ENCODE measurements around the gene HK1. TPM values are rescaled to one million over a fixed set of nuclear protein-coding genes. Genes with fewer than 3 reads are reported as not detected.

The HK1 gene
- total RNA-seq, 1 experiment from 2014 or later = 98.8 TPM

DNA sequence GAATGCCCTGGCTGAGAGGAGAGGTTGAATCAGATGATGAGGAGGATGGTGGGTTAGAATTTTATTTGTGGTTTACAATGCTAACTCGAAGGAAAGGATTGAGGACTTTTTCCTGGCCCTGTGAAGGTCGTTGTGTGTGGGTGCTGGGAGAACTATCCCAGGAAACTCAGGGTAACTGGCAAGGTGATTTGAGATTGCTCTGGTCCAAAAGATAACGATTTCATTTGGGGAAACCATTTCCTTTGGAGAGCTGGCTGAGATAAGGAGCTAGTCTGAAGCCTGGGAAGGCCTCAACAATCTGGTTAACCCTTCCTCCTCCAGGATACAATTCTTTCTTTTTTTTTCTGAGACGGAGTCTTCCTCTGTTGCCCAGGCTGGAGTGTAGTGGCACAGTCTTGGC lies 33.0 kb downstream of the HK1 start:
- Histone ChIP-seq H2AFZ (ENCODE audit: low read length) (no peak overlapping the region), H3K56ac (ENCODE audit: insufficient read length, low read depth, low read length) (no peak overlapping the region), H2BK15ac (ENCODE audit: low read depth, low read length) (no peak overlapping the region), H3T11ph (ENCODE audit: low read length) (no peak overlapping the region), H4K5ac (ENCODE audit: insufficient read length, low read depth, low read length) (no peak overlapping the region), H4K8ac (replicated peaks; ENCODE audit: insufficient read length, low read depth, low read length) (no peak overlapping the region), H3K79me1 (ENCODE audit: insufficient read depth, low read depth, low read length, poor library complexity, severe bottlenecking) (no peaks in the 10 kb centered on the region), H3K9me3 (ENCODE audit: control insufficient read depth, low read depth, low read length) (no peaks in the 10 kb centered on the region), H3K9ac (ENCODE audit: extremely low read depth, insufficient read length, low read length) (no peak overlapping the region), H4K20me1 (ENCODE audit: control insufficient read depth, insufficient read depth, insufficient read length) (no peaks in the 10 kb centered on the region), H3K4me2 (ENCODE audit: insufficient read depth, insufficient read length, low read length) (no peak overlapping the region), H3K79me2 (ENCODE audit: insufficient read depth, low read length) (no peaks in the 10 kb centered on the region), H3K27me3 (ENCODE audit: insufficient read depth, low read length) (no peaks in the 10 kb centered on the region), H4K91ac (ENCODE audit: insufficient read length, low read depth, low read length) (no peak overlapping the region), H2BK5ac (ENCODE audit: insufficient read length, low read length) (no peak overlapping the region), H3K14ac (ENCODE audit: insufficient read depth, low read length) (no peak overlapping the region), H3K4ac (ENCODE audit: low read depth, low read length) (no peak overlapping the region), H3K4me1 (ENCODE audit: insufficient read depth, low read length) (no peaks in the 10 kb centered on the region; the same call in 1 of the 2 replicates), H3K27ac (ENCODE audit: insufficient read length, low read depth, low read length) (no peak overlapping the region), H2AK5ac (ENCODE audit: insufficient read length, low read length) (no peak overlapping the region), H3K18ac (ENCODE audit: insufficient read length, low read depth, low read length) (no peak overlapping the region), H3K23me2 (ENCODE audit: insufficient read length, low read depth, low read length, poor library complexity, severe bottlenecking) (no peaks in the 10 kb centered on the region), H3K23ac (ENCODE audit: insufficient read length, low read depth, low read length) (no peak overlapping the region), H2BK120ac (ENCODE audit: low read depth, low read length, poor library complexity, severe bottlenecking) (no peak overlapping the region), H2BK20ac (ENCODE audit: low read depth, low read length, poor library complexity, severe bottlenecking) (no peak overlapping the region), H2BK12ac (ENCODE audit: insufficient read length, low read depth, low read length) (no peak overlapping the region)
- Mint-ChIP-seq H3K27ac (no peak overlapping the region; a peak in 1 of 7 replicates), H3K4me3 (no peak overlapping the region), H3K4me1 (peaks cover 29 to 34% of the 10 kb centered on the region in 2 experiments), H3K36me3 (ENCODE audit: insufficient read depth in 1 of 3, low read depth in 3 of 3) (peaks cover 3 to 7% (median 6%) of the 10 kb centered on the region in 3 experiments; a peak in 5 of 7 replicates), H3K27me3 (ENCODE audit: low read depth) (no peaks in the 10 kb centered on the region; the same call in 1 of the 2 replicates), H3K9me3 (peaks cover 5 to 7% of the 10 kb centered on the region in 2 experiments)
- no CpG with 5 or more reads among the region's 4 CpGs for WGBS (ENCODE audit: extremely low coverage, insufficient read length, low lambda C conversion rate)
- no peak for TF ChIP-seq CTCF (conservative IDR thresholded peaks at IDR 0.05)
- DNase-seq = no peak

Measured in H9 (cell line).